OCI-LY1 (cell line): ENCODE results near the gene DGCR8.

ENCODE experiments used
- H2AFZ ChIP-seq: fragments of 200-600 bp; sonication (generic), shearing (Covaris generic); 2 replicates; pipeline ENCODE4 v1.6.0; 2014; ENCODE audit warnings: antibody characterized with exemption, mild to moderate bottlenecking, low read length
- H3F3A ChIP-seq: fragments of 200-600 bp; sonication (generic), shearing (Covaris generic); 2 replicates; pipeline ENCODE4 v1.6.0; 2014; ENCODE audit warnings: mild to moderate bottlenecking, antibody characterized with exemption, low read length, moderate library complexity; ENCODE audit not compliant: insufficient read depth
- H3K27ac ChIP-seq: fragments of 200-600 bp; sonication (generic); 2 replicates; pipeline ENCODE4 v1.5.1; 2014; ENCODE audit warnings: low read length, mixed run types, mild to moderate bottlenecking, low read depth; ENCODE audit not compliant: poor library complexity, severe bottlenecking
- H3K27me3 ChIP-seq: fragments of 200-600 bp; sonication (generic); 2 replicates; pipeline ENCODE4 v1.6.0; 2014; ENCODE audit warnings: antibody characterized with exemption, mild to moderate bottlenecking, low read length, moderate library complexity; ENCODE audit not compliant: insufficient read depth
- H3K36me3 ChIP-seq: fragments of 200-600 bp; sonication (generic); 2 replicates; pipeline ENCODE4 v1.6.1; 2014; ENCODE audit warnings: mild to moderate bottlenecking, antibody characterized with exemption, low read length, moderate library complexity, mixed read lengths; ENCODE audit not compliant: insufficient read depth
- H3K4me1 ChIP-seq: fragments of 200-600 bp; sonication (generic); 2 replicates; pipeline ENCODE4 v1.5.1; 2014; ENCODE audit warnings: mild to moderate bottlenecking, low read length, moderate library complexity; ENCODE audit not compliant: insufficient read depth, severe bottlenecking
- H3K4me2 ChIP-seq: fragments of 200-600 bp; sonication (generic), shearing (Covaris generic); 2 replicates; pipeline ENCODE4 v1.6.1; 2014; ENCODE audit warnings: low read length
- H3K4me3 ChIP-seq: fragments of 200-600 bp; sonication (generic); 2 replicates; pipeline ENCODE4 v1.5.1; 2014; ENCODE audit warnings: low read length, low read depth, mild to moderate bottlenecking, mixed read lengths; ENCODE audit not compliant: poor library complexity, severe bottlenecking
- H3K79me2 ChIP-seq: fragments of 200-600 bp; shearing (Covaris generic); 2 replicates; pipeline ENCODE4 v1.6.1; 2016; ENCODE audit warnings: mixed run types, low read length, mixed read lengths; ENCODE audit not compliant: insufficient read depth
- H3K9ac ChIP-seq: fragments of 200-600 bp; sonication (generic), shearing (Covaris generic); 2 replicates; pipeline ENCODE4 v1.6.1; 2014; ENCODE audit warnings: mild to moderate bottlenecking, low read length, mixed read lengths
- H3K9me2 ChIP-seq: fragments of 200-600 bp; sonication (generic), shearing (Covaris generic); 2 replicates; pipeline ENCODE4 v1.6.1; 2014; ENCODE audit warnings: low read depth, mild to moderate bottlenecking, low read length, mixed read lengths
- H3K9me3 ChIP-seq: fragments of 200-600 bp; shearing (Covaris generic); 2 replicates; pipeline ENCODE4 v1.6.1; 2014; ENCODE audit warnings: low read length, mixed read lengths
- H4K20me1 ChIP-seq: fragments of 200-600 bp; sonication (generic), shearing (Covaris generic); 2 replicates; pipeline ENCODE4 v1.6.0; 2016; ENCODE audit warnings: mild to moderate bottlenecking, low read length; ENCODE audit not compliant: insufficient read depth
- EZH2 ChIP-seq: fragments of 200-600 bp; sonication (generic), shearing (Covaris generic); IDR thresholded peaks from 2 replicates; pipeline ENCODE4 v1.8.0; 2017; ENCODE audit warnings: borderline replicate concordance, mixed run types, mild to moderate bottlenecking, antibody characterized with exemption, low read length, moderate library complexity, mixed read lengths
- TF ChIP-seq, protein P1 (sequence below): fragments of 200-600 bp; sonication (generic), shearing (Covaris generic); IDR thresholded peaks from 2 replicates; pipeline ENCODE4 v1.5.1; 2017; ENCODE audit warnings: mild to moderate bottlenecking, antibody characterized with exemption, low read length, moderate library complexity, mixed read lengths

DGCR8 gene

DNA sequence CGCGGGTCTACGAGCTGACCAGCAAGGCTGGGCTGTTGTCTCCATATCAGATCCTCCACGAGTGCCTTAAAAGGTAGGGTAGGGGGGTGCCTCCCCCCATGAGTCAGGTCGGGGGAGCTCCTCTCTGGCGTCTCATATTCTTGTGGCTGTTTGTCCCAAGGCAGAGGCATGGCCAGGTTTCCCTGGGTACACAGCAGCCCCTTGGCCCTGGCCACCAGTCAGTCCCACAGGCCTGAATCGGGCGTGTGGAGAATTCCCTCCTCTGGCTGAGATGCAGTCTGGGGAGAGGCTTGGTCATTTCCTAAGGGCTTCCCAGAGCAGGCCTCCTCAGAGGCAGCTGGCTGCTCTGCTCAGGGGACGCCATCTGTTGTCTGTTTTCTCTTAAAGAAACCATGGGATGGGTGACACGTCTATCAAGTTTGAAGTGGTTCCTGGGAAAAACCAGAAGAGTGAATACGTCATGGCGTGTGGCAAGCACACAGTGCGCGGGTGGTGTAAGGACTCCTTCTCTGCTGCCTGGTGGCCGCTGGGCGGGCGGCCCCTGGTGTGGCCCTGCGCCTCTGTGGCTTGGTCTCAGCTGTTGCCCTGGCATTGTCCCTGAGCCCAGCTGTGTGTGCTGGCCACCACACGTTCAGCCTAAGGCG lies 26.3 kb downstream of the DGCR8 start:
- Histone ChIP-seq H3K9me2 (no peaks in the 10 kb centered on the region), H4K20me1 (no peaks in the 10 kb centered on the region), H3K27ac (no peak overlapping the region), H2AFZ (no peak overlapping the region), H3K4me2 (no peak overlapping the region), H3K36me3 (peaks cover 88% of the 10 kb centered on the region), H3K4me1 (peaks cover 5% of the 10 kb centered on the region), H3K27me3 (no peaks in the 10 kb centered on the region), H3K79me2 (no peaks in the 10 kb centered on the region), H3K9me3 (no peaks in the 10 kb centered on the region), H3K9ac (no peak overlapping the region), H3F3A (peaks cover 6% of the 10 kb centered on the region; the same call in 1 of the 2 replicates), H3K4me3 (no peak overlapping the region)
- TF ChIP-seq EZH2: no peak
- TF ChIP-seq, protein P1, sequence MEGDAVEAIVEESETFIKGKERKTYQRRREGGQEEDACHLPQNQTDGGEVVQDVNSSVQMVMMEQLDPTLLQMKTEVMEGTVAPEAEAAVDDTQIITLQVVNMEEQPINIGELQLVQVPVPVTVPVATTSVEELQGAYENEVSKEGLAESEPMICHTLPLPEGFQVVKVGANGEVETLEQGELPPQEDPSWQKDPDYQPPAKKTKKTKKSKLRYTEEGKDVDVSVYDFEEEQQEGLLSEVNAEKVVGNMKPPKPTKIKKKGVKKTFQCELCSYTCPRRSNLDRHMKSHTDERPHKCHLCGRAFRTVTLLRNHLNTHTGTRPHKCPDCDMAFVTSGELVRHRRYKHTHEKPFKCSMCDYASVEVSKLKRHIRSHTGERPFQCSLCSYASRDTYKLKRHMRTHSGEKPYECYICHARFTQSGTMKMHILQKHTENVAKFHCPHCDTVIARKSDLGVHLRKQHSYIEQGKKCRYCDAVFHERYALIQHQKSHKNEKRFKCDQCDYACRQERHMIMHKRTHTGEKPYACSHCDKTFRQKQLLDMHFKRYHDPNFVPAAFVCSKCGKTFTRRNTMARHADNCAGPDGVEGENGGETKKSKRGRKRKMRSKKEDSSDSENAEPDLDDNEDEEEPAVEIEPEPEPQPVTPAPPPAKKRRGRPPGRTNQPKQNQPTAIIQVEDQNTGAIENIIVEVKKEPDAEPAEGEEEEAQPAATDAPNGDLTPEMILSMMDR: no peak

DNA sequence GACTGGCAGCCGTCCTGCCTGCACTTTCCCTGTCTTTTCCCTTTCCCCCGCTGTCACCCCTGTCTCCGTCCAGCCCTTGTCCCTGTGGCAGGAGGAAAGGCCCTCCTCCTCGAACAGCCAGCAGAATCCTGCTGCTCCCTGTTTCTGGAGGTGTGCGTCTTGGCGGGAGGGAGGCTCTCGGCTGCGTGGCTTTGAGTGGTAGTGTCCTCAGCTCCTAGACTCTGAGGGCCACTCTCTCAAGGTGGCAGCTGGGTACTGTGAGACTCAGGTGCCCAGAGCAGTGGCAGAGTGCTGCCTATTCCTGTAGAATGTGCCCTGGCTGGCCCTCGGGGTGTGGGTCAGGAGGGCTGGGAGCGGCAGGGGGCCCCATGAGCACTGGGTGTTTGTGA lies 26.8 kb downstream of the DGCR8 start:
- Histone ChIP-seq H3K4me3 (no peak overlapping the region), H3K9ac (no peak overlapping the region), H3K4me1 (peaks cover 7% of the 10 kb centered on the region), H3K4me2 (no peak overlapping the region), H3F3A (peaks cover 6% of the 10 kb centered on the region; the same call in 1 of the 2 replicates), H2AFZ (no peak overlapping the region), H3K27ac (no peak overlapping the region), H3K27me3 (no peaks in the 10 kb centered on the region), H3K79me2 (no peaks in the 10 kb centered on the region), H3K36me3 (peaks cover 85% of the 10 kb centered on the region), H3K9me3 (no peaks in the 10 kb centered on the region), H4K20me1 (no peaks in the 10 kb centered on the region), H3K9me2 (no peaks in the 10 kb centered on the region)
- TF ChIP-seq, protein P1: no peak
- TF ChIP-seq EZH2: no peak

DNA sequence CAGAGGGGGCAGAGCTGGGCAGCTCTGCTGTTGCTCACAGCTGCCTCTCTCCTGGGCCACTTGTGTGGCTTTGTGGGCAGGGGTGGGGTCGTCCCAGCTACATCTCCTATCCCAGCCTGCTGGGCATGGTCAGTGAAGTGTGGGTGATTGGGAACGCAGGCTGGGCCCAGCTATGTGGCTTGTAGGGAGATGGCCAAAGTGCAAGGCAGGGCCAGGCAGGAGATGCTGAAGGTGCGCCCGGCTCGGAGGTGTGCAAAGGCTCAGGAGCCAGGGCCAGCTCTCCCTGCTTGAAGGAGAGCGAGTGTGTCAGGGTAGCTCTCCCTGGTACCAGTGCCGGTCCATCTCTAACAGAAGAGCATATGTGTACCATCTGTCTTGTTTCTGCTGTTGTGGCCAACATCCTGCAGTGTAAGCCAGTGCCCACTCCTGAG lies 27.4 kb downstream of the DGCR8 start:
- H3K36me3 ChIP-seq: peaks cover 86% of the 10 kb centered on the region
- TF ChIP-seq EZH2: no peak
- TF ChIP-seq, protein P1: no peak
- peaks cover 14% of the 10 kb centered on the region for H3K4me1 ChIP-seq
- H4K20me1 ChIP-seq: no peaks in the 10 kb centered on the region
- H3K4me3 ChIP-seq: no peak overlapping the region
- H3K27ac ChIP-seq: no peak overlapping the region
- no peak overlapping the region for H2AFZ ChIP-seq
- H3K9me3 ChIP-seq: no peaks in the 10 kb centered on the region
- no peak overlapping the region for H3K9ac ChIP-seq
- H3K9me2 ChIP-seq: no peaks in the 10 kb centered on the region
- peaks cover 6% of the 10 kb centered on the region; the same call in 1 of the 2 replicates for H3F3A ChIP-seq
- H3K27me3 ChIP-seq: no peaks in the 10 kb centered on the region
- no peak overlapping the region for H3K4me2 ChIP-seq
- no peaks in the 10 kb centered on the region for H3K79me2 ChIP-seq
